Measurements from ENCODE around the gene TTLL3. TPM values are rescaled to one million over a fixed set of nuclear protein-coding genes. Genes with fewer than 3 reads are reported as not detected.

The TTLL3 gene
- total RNA-seq, 1 experiment from 2014 or later: 1.6 TPM

DNA sequence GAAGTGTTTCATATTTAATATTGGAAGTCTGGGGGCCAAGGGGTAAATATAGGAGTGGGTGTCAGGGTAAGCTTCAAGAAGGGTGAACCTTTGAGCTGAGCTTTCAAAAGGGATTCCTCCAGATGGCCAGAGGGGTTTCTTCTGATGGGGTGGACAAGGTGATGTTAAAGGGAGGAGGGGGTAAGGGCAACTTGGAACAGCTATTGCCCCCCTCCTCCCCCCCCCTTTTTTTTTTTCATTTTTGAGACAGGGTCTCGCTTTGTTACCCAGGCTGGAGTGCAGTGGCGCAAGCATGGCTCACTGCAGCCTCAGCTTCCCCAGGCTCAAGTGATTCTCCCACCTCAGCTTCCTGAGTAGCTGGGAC, 2.1 kb upstream of the TTLL3 start:
- no peak for DNase-seq (ENCODE audit: low read depth)

DNA sequence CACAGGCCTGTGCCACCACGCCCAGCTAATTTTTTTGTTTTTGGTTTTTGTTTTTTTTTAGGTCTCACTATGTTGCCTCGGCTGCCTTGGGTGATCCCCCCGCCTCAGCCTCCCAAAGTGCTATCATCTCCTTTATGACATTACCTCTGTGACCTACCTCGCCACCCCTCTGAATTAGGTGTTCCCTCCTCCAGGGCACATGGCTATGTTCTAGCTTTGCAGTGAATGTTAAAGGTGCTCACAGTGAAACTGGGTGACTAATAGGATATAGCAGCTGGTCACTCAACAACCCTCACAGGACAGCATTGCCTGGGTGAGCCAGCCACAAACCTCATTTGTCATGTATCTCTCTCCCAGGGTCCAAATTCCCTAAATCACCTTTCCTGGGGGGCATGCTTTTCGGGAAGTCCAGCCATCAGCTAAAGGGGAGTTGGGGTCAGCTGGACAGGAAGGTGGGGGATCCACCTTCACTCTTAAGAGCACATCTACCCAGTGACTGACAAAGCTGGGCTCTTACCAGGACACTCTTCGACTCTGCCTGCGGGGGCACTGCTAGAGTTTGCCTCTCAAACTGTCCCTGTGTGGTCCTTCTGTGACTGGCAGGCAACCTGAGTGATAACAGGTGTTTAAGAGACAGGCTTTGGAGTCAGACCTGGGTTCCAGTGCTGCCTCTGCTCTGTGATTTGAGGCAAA, 1.6 kb upstream of the TTLL3 start:
- DNase-seq (ENCODE audit: low read depth): peak; percentile 32

DNA sequence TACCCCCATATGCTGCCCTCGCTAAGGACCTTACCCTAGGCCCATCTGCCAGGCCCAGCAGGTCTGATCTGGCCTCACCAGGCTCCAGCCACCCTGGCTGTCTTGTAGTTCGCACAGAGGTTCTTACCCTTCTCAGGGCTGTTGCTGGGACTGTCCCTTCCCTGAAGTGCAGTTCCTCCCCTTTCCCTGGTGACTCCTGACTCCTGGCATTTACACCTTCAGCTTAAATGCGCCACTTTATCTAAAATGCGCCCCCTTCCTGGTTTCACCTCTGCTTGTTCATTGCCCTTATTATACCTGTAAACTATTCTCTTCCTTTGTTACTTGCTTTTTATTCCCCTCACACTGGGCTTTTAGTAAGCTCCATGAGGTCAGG, 835 bp upstream of the TTLL3 start:
- DNase-seq (ENCODE audit: low read depth): no peak

DNA sequence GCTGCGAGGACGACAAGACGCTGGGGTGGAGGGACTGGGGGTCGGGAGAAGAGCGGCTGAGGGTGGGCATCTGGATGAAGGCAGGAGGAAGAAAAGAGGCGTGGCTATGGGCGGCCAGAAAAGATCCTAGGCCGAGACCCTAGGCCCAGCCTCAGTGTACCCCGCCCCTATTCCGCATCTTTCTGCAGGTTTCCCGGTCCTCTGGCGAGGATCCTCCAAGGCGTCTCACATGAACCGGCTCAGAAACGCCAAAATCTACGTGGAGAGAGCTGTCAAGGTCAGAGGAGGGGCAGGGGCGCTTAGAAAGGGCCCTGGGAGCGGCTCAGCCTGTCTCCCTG, 340 bp downstream of the TTLL3 start:
- no peak for DNase-seq (ENCODE audit: low read depth)

DNA sequence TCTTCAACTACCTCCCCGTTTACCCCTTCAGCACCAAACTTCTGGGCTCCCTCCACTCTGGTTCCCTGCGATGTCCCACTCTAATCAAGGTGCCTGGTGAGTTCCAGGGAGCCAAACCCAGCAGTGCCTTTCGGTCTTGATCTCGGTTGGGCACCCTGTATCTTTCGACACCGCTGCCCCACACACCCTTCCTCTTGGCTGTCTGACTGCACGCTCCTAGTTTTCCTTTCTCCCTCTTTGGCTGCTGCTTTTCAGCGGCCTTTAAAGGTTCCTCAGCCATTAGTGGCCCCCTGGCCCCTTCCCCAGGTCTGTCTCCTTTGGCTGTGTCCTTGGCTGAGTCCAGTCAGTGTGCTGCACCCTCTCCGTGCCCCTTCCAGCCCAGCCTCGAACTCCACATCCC, 784 bp downstream of the TTLL3 start:
- no peak for DNase-seq (ENCODE audit: low read depth)

DNA sequence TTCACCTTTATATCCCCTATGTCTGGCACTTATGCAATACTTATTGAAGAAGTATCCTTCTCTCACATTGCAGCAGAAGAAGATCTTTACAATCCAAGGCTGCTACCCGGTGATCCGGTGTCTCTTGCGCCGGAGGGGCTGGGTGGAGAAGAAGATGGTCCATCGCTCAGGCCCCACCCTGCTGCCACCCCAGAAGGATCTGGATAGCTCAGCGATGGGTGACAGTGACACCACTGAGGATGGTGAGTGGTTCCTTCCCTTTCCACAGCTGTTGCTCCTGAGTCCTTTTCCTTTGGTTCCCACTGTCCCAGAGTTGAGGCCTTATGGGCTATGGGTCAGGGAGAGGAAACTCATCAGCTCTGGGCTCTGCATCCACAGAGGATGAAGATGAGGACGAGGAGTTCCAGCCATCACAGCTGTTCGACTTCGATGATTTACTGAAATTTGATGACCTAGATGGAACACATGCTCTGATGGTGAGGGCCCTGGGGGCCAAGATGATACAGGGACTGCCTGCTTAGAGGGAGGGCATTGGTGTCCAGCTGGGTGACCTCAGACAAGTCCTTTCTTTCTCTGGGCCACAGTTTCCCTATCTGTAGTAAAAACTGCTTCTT, 2.9 kb downstream of the TTLL3 start:
- DNase-seq (ENCODE audit: low read depth): no peak

DNA sequence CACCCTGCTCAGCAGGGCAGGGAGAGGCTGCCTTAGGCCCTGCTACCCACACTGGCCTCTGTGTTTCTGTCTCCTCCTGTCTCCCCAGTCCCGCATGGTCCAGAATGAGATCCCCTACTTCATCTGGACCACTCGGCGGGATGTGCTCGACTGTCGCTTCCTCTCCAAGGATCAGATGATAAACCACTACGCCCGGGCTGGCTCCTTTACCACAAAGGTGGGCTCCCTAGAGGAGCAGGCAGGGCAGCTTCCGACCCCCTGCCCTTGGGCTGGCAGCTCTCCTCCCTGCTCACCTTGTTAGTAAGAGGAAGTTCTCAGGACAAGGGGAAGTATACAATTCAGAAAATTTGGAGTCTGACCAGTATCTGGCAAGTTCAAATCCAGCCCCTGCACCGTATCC, 5.9 kb downstream of the TTLL3 start:
- DNase-seq (ENCODE audit: low read depth): no peak

DNA sequence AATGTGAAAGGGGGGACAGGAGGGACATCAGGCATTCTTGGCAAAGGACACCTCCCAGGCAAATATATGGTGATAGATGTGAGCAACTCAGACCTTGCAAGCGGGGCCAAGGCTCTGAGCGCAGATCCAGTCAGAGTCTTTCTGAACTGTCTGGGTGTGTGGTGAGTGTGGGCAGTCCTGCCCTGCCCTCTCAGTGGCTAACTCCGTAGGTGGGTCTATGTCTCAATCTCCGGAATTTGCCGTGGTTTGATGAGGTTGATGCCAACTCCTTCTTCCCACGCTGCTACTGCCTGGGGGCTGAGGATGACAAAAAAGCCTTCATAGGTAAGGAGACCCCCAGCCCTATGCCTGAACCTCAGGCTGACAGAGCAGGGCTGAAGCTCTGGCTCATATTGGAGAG, 7.4 kb downstream of the TTLL3 start:
- no peak for DNase-seq (ENCODE audit: low read depth)

DNA sequence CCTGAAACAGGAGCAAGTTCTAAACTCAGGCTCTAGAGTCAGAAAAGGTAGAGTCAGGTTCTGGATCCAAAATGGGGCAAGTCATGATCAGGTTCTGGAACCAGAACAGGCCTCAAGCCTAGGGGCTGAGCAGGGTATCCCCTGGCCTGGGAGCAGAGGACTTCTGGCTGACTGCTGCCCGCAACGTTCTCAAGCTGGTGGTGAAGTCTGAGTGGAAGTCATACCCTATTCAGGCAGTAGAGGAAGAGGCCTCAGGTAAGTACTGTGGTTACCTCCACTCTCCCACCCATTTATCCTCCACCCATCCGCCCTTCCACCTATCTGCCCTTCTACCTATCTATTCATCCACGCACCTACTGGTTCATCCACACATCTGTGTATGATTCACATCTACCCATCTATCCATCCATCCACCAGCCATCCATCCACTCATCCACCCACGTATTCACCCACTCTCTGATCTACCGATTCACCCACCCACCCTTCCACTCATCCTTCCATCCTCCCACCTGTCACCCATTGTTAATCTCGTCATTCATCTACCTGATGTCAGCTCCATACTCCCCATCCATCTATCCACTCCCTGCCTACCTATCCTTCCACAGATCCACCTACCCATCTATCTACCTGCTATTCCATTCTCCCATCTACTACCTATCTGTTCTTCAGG, 8.7 kb downstream of the TTLL3 start:
- DNase-seq (ENCODE audit: low read depth): no peak

DNA sequence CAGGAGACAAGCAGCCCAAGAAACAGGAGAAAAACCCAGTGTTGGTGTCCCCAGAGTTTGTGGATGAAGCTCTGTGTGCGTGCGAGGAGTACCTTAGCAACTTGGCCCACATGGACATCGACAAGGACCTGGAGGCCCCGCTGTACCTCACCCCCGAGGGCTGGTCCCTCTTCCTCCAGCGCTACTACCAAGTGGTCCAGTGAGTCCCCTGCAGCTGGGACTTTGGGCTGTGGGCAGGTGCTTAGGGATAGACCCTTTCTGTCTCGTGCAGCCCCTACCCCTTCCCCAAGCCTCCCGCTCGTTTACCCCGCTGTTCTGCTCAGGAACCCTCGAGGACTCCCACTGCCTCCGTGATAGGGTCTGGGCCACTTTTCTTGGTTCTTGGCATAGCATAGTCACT, 10.5 kb downstream of the TTLL3 start:
- no peak for DNase-seq (ENCODE audit: low read depth)

DNA sequence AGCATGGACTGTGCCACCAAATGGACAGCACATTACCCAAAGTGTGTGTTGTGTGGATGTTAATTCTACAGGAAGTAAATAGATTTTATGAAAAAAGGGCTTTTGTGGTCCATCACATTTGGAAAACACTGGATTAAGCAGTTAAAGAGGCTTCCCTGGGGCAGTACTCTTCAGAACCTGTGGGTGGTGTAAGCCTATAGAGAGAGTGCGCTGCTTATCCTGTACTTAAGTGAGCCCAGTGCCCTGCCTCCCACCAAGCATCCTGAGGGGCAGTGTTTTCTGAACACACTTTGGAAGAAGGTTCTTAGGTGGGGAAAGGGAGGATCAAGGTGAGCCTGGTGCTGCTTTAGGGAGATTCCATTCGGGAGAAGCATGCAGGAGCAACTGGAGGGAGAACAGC, 10.9 kb downstream of the TTLL3 start:
- no peak for DNase-seq (ENCODE audit: low read depth)

DNA sequence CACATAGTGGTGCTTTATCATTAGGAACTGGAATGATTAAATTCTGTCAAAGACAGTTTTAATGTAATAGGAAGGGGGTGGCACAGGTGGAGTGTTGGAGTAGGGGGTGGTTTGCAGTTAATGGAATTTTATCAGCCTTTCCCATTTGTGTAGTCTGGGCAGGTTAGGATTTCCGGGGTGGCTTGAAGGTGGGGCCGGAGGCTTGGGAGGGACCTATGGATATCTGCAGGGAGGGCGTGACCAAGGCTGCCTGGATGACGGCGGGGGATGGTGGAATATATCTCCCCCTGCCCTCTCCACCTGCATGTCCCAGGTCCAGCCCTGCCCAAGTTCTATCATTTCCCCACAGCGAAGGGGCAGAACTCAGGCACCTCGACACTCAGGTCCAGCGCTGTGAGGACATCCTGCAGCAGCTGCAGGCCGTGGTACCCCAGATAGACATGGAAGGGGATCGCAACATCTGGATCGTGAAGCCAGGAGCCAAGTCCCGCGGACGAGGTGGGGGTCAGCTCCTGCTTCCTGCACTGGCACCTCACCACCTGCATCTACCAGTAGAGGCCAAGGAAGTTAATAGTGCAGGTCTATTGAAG, 15.5 kb downstream of the TTLL3 start:
- no peak for DNase-seq (ENCODE audit: low read depth)

DNA sequence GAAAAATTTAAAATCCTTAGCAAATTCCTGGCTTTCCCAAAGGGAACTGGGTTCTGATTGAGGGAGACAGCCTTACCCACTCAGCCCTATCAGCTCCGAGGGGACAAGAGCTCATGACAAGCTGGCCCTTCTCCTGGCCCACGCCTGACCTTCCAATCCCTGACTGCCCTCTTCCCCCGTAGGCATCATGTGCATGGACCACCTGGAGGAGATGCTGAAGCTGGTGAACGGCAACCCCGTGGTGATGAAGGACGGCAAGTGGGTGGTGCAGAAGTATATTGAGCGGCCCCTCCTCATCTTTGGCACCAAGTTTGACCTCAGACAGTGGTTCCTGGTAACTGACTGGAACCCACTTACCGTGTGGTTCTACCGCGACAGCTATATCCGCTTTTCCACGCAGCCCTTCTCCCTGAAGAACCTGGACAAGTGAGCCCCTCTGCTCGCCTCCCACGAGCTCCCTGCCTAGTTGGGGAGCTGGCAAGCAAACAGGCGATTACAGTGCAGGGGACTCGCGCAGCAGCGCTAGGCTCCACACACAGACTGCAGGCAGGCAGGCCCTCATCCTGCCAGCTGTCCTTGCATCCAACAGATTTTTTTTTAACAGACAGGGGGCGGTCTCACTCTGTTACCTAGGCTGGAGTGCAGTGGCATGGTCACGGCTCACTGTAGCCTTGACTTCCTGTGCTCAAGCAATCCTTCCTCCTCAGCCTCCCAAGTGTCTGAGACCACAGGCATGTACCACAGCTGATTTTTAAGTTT, 16.9 kb downstream of the TTLL3 start:
- DNase-seq (ENCODE audit: low read depth): peak; percentile 44

DNA sequence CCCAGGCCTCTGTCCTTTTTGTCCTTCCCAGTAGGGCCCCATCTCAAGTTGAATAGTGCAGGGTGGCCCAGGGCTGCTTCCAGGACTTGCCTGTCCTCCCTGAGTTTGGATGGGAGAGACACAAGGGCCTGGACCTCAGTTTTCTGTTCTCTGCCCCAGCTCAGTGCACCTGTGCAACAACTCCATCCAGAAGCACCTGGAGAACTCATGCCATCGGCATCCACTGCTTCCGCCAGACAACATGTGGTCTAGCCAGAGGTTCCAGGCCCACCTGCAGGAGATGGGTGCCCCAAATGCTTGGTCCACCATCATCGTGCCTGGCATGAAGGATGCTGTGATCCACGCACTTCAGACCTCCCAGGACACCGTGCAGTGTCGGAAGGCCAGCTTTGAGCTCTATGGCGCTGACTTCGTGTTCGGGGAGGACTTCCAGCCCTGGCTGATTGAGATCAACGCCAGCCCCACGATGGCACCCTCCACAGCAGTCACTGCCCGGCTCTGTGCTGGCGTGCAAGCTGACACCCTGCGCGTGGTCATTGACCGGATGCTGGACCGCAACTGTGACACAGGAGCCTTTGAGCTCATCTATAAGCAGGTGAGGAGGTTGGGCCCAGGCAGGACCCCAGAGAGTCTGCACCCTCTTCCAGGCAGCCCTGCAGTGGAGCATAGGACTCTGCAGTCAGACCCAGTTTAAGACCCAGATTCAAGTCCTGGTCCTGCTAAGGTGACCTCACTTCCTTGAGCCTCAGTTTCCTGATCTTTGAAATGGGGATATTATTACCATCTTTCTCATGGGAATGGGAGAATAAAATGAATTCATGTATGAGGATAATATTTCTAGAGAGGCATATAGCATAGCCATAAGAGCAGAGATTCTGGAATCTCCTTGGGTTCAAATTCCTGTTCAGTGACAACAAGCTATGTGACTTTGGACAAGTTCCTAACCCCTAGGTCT, 19.0 kb downstream of the TTLL3 start:
- DNase-seq (ENCODE audit: low read depth): no peak

DNA sequence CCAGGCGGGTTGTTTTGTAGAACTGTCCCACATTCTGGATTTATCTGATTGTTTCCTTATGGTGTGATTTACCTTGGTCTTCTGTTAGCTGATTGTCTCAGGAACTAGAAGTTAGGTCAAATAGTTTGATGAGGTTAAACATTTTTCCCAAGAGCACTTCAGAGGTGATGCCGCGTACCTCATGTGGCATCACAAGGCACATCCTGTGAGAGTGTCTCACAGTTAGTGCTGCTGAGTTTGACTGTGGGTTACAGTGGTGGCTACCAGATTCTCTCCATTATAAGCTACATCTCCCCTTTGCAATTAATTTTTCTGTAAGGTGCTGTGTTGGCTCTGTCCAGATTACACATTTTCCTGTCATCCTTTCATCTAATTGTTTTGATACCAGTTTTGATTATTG, 21.2 kb downstream of the TTLL3 start:
- DNase-seq (ENCODE audit: low read depth): no peak

DNA sequence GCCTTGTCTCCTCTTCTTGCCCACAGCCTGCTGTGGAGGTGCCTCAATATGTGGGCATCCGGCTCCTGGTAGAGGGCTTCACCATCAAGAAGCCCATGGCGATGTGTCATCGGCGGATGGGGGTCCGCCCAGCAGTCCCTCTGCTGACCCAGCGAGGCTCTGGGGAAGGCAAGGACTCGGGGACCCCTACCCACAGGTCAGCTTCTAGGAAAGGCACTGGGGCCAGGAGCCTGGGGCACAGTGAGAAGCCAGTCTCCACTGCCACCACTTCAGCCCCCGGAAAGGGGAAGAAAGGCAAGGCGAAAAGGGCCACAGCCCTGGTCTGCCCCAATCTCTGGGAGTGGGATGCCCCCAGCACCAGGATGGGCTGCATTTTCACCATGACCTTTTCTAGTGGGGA, 23.0 kb downstream of the TTLL3 start:
- no peak for DNase-seq (ENCODE audit: low read depth)

DNA sequence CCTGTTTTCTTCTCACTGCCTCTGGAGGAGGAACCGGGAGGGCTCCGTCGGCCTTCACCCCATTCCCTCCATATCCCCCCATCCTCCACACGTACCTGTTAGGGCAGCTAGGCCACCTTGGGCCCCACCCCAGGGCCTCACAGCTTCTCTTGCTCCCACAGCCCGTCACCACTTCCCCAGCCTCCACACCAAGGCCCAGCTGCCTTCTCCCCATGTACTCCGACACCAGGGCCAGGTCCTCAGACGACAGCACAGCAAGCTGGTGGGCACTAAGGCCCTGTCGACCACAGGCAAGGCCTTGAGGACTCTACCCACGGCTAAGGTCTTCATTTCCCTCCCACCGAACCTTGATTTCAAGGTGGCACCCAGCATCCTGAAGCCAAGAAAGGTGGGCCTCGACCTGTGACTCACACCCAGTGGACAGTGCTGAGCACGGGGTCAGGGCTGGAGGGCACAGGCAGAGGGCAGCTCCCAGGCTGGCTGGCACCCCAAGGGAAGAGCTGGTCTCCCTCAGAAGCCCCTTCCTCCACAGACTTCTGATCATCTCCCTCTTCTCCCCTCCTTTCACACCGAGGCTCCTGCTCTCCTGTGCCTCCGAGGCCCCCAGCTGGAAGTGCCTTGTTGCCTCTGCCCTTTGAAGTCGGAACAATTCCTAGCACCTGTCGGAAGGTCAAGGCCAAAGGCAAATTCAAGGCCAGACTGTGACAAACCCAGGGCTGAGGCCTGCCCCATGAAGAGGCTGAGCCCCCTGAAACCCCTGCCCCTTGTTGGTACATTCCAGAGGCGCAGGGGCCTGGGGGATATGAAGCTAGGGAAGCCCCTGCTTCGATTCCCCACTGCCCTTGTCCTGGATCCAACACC, 24.7 kb downstream of the TTLL3 start:
- DNase-seq (ENCODE audit: low read depth): no peak

DNA sequence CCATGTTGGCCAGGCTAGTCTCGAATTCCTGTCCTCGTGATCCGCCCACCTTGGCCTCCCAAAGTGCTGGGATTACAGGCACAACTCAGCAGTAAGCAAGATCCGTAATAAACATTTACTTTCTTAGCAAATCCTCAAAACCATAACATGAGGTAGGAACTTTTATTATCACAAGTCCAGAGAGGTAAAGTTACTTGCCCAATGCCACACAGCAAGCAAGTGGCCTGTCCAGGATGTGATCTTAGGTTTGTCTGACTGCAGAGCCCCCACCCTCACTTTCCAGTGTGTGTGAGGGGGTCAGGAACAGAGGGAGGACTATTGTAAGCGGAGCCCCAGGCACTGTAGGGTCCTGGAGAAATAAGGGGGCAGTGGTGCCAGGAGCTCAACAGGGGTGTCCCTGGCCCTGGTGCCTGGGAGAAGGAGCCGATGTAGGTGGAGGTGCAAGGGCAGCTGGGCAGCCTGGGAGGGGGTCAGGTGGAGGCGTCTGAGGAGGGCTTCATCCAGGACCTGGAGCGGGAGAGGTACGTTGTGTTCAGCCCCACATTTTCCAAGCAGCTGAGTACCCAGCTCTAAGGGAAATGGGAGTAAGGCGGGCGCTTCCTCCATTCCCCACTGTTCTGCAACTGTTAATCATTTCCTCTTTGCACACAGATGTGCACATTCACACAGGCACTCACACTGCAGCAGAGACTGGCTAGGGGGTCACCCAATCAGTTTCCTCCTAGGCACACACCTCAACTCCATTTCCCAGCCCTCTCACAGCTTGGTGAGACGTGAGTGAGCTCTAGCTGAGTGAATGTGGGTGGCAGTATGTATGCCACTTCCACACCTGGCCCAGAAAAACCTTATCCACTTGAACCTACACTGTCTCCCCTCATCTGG, 27.9 kb downstream of the TTLL3 start:
- DNase-seq (ENCODE audit: low read depth): no peak

DNA sequence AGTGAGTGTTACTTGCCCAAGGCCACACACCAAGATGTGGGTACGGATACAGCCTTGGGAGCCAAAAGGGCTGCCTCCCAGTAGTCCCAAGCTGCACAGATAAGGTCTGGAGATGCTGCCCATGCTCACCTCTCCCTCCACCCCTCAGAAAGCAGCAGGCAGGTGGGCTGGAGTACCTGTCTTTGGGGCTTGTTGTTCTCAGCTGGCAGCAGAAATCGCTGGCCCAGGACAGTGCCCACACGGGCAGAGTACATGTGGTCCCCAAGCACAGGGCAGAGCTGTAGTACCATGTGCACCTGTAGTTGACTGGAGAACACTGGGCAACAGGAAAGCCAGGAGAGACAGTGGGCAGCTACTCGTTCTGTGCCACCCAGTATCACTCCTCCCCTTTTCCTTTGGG, 28.8 kb downstream of the TTLL3 start:
- DNase-seq (ENCODE audit: low read depth): no peak

Data from Daoy (cell line).